GM21360 (cell line): ENCODE measurements around the gene RAB11A.
"Not testable (repeated sequence)": the region's sequence is repeated elsewhere in the genome, so short reads cannot be mapped to it uniquely, and the experiment has no call there.

Experiments used
- ATAC-seq: cut with Tn5 transposase; IDR thresholded peaks from one replicate; pipeline ENCODE4 v1.9.1; 2021; ENCODE audit warnings: mild to moderate bottlenecking, moderate library complexity; ENCODE audit not compliant: unreplicated experiment

The RAB11A gene

GRCh38 chr15:65841121-65841930, 28.0 kb upstream of the RAB11A start:
- no peak for ATAC-seq

DNA sequence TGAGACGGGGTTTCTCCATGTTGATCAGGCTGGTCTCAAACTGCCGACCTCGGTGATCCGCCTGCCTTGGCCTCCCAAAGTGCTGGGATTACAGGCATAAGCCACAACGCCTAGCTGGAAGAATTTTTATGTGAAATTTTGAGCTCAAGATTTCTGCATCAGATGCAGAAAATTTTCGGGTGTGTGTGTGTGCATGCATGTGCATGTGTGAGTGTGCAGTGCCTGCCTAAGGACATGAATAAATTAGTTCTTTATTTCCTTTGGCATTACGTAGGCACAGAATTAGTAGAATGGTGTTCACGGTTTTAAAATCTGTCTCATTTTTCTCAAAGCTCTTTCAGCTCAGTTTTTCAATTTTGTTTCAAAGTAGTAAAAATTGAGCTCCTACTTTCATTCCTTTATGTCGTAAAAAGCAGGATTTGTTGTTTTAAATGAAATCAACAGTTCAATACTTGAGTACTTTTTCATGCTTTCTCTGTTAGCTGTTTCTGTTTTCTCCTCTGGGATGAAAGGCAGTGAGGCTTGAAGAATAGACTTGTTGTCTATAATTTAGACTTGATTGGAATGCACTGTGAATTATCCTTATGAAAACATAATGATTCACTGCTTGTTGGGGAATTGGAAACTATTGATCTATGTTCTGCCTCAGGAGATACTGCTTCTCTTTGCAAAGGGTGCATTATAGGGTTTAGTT, 23.3 kb upstream of the RAB11A start:
- ATAC-seq, result no peak

GRCh38 chr15:65847989-65848388, 21.3 kb upstream of the RAB11A start:
- ATAC-seq, result no peak

DNA sequence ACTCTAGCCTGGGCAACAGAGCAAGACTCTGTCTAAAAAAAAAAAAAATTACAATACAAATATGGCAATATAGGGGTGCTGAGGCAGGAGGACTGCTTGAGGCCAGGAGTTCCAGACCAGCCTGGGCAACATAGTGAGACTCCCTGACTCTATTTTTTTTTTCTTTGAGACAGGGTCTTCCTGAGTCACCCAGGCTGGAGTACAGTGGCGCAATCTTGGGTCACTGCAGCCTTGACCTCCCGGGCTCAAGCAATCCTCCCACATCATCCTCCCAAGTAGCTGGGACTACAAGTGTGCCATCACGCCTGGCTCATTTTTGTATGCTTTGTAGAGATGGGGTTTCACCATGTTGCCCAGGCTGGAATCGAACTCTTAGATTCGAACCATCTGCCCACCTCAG, 17.3 kb upstream of the RAB11A start:
- ATAC-seq, result no peak

DNA sequence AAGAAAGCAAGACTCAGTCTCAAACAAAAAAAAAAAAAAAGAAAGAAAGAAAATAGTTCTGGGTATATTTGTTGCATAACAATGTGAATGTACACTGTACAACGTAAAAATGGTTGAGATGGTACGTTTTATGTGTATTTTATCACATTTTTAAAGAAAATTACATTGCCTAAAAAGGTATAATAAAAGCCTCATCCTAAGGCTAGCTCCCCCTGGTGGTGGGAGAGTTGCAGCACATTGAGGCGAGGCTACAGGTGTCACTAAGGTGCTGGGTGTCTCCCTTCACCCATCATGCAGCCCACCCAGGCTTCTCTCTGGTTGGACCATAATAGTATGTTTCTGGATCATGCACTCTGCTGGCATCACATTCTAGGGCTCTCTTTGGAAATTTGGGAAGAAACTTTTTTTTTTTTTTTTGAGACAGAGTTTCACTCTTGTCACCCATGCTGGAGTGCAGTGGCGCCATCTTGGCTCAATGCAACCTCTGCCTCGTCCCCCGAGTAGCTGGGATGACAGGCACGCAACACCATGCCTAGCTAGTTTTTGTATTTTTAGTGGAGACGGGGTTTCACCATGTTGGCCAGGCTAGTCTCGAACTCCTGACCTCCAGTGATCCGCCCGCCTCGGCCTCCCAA, 12.4 kb upstream of the RAB11A start:
- no peak for ATAC-seq

GRCh38 chr15:65857718-65858402, 11.4 kb upstream of the RAB11A start:
- ATAC-seq, result no peak

- peak; percentile 63 for ATAC-seq
Observed at GRCh38 chr15:65862682-65863081, 6.6 kb upstream of the RAB11A start.

GRCh38 chr15:65863106-65863505, 6.2 kb upstream of the RAB11A start:
- no peak for ATAC-seq

DNA sequence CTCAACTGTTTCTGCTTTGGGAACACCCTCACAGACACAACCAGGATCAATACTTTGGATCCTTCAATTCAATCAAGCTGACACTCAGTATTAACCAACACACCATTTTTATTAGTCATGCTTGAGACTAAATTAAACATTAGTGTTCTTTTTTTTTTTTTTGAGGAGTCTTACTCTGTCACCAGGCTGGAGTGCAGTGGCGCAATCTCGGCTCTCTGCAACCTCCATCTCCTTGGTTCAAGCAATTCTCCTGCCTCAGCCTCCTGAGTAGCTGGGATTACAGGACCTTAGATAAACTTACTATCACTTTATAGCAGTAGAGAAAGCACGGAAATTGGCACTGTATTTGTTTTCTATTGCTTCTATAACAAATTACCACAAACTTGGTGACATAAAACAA, 2.0 kb upstream of the RAB11A start:
- no peak for ATAC-seq

- not testable (repeated sequence) for ATAC-seq
Observed at GRCh38 chr15:65867933-65868332, 1.4 kb upstream of the RAB11A start.

GRCh38 chr15:65868546-65869125, 655 bp upstream of the RAB11A start:
- no peak for ATAC-seq

- ATAC-seq, result no peak
Observed at GRCh38 chr15:65869954-65870871, 922 bp downstream of the RAB11A start.

GRCh38 chr15:65870889-65871533, 1.7 kb downstream of the RAB11A start:
- ATAC-seq, result no peak

- ATAC-seq, result not testable (repeated sequence)
Observed at GRCh38 chr15:65871886-65872285, 2.6 kb downstream of the RAB11A start.

DNA sequence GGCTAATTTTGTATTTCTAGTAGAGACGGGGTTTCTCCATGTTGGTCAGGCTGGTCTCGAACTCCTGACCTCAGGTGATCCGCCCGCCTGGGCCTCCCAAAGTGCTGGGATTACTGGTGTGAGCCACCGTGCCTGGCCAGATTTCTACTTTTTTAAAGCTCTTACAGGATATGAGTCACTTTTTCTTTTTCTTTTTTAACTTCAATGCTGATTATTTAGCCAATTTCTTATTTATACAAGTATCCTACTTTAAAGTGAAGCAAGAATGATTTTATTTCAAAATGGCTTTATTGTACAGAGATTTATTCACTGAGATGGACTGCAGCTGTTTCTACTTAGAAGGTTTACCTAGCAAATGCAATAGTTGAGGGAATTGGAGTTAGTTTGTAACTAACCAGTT, 3.3 kb downstream of the RAB11A start:
- ATAC-seq, result not testable (repeated sequence)

GRCh38 chr15:65873256-65873655, 4.0 kb downstream of the RAB11A start:
- no peak for ATAC-seq

DNA sequence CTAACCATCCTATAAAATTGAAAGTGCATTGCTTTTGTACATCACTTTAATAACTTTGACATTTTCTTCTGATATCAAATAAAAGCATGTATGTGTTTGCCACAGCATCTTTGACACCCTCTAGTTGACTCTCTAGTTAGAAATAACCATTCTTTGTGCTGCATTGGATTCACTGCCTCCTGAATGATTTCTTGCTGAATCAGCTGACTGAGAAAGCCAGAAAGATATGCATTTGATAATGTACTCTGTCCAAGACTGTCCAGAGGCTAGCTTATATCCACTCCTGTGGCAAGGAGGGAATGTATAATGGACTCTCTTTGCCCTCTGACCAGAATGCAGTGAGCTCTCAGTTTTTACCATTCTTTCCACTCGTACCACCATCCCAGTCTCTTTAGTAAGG, 6.2 kb downstream of the RAB11A start:
- ATAC-seq, result no peak

DNA sequence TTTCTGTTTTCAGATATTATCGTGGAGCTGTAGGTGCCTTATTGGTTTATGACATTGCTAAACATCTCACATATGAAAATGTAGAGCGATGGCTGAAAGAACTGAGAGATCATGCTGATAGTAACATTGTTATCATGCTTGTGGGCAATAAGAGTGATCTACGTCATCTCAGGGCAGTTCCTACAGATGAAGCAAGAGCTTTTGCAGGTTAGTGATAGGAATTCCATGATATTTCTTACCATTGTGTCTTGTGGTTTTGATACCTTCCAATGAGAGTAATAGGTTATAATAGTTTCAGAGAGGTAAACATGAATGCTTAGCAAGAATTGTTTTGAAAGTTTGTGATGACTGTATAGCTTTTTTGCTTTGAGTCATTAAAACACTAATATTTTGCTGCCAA, 8.5 kb downstream of the RAB11A start:
- no peak for ATAC-seq

- no peak for ATAC-seq
Observed at GRCh38 chr15:65881766-65882434, 12.6 kb downstream of the RAB11A start.
